ENCODE data around the gene PRKCE.

The PRKCE gene

DNA sequence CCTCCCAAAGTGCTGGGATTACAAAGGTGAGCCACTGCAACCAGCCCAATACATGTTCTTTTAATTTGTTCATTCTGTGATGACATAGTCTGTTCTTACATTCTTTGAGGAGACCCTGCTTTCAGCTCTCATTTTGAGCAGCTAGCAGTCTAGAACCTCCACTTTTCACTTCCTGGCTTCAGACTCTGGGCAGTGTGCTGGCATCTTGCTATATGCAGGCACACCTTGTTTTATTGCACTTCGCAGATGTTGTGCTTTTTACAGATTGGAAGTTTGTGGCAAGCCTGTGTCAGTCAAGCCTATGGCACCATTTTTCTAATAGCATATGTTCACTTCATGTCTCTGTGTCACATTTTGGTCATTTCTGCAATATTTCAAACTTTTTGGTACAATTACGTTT, 72.4 kb downstream of the PRKCE start:
- no peak for DNase-seq (ENCODE audit: low read depth in 1 of 2, low spot score in 1 of 2)

DNA sequence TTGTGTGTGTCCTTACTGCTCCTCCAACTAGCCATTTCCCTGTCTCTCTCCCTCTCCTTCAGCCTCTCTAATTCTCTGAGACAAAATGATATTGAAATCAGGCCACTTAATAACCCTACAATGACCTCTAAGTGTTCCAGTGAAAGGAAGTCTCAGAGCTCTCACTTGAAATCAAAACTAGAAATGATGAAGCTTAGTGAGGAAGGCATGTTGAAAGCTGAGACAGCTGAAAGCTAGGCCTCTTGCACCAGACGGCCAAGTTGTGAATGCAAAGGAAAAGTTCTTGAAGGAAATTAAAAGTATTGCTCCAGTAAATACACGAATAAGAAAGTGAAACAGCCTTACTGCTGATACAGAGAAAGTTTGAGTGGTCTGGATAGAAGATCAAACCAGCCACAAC, 72.9 kb downstream of the PRKCE start:
- DNase-seq (ENCODE audit: low read depth in 1 of 2, low spot score in 1 of 2): no peak

DNA sequence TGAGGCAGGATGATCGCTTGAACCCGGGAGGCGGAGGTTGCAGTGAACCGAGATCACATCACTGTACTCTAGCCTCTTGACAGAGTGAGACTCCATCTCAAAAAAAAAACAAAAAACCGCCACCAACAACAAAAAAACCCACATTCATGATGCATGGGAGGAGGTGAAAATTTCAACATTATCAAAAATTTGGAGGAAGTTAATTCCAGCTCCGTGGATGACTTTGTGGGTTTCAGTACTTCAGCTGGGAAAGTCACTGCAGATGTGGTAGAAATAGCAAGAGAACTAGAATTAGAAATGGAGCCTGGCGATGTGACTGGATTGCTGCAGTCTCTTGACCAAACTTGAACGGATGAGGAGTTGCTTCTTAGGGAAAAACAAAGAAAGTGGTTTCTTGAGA, 74.3 kb downstream of the PRKCE start:
- DNase-seq (ENCODE audit: low read depth in 1 of 2, low spot score in 1 of 2): no peak

DNA sequence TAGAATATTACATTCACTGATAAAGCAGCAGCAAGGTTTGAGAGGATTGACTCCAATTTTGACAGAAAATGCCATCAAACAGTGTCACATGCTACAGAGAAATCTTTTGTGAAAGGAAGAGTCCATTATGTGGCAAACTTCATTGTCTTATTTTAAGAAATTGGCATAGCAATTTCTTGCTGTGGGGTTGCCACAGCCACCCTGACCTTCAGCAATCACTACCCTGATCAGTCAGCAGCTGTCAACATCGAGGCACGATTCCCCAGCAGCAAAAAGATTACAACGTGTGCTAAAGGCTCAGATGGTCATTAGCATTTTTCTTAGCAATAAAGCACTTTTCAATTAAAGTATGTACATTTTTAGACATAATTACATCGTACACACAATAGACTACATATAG, 74.7 kb downstream of the PRKCE start:
- no peak for DNase-seq (ENCODE audit: low read depth in 1 of 2, low spot score in 1 of 2)

DNA sequence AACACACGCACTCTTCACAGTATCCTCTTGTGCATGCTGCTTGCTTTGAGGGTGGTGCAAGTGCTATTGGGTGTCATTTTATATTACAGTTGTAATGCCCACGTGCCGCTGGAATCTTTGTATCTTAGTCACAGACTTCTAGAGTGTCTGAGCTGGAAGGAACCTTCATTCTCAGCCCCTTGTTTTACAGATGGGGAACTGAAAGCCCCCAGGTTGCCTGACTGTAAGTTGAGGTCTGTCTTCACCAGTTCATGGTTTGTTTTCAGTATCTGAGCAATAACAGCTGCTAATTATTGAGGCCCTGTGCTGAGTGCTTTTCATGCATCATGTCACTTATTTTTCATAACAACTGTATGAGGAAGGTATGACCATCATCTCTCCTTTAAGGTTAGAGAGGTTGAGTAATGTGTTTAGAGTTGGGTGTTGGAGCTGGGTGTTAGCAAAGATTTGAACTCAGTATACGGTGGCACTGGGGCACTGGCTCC, 77.0 kb downstream of the PRKCE start:
- DNase-seq (ENCODE audit: low read depth in 1 of 2, low spot score in 1 of 2): no peak

DNA sequence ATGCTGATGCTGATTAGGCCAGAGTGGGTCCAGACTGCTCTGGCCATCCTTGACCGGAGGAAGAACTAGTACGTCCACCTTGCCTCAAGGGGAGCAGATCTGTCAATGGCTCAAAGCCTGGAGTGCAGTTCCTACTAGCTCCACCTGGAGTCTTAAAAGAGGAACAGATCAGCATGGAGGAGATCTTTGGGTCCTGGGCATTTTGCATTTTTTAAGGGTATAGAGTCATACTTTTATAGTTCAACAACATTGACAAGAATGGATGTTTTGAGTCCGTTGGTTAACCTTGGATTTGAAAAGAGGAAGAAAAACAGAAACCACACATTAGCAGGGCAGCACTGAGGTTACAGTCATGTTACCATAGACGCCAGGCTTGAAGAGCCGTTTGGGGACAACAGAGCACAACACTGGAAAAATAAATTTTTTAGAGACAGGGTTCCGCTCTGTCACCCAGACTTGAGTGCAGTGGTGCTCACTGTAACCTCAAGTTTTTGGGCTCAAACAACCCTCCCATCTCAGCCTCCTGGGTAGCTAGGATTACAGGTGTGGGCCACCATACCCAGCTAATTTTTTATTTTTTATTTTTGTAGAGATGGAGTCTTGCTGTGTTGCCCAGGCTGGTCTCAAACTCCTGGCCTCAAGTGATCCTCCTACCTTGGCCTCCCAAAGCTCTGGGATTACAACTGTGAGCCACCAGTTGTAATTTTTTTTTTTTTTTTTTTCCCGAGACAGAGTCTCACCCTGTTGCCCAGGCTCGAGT, 78.5 kb downstream of the PRKCE start:
- no peak for DNase-seq (ENCODE audit: low read depth in 1 of 2, low spot score in 1 of 2)

DNA sequence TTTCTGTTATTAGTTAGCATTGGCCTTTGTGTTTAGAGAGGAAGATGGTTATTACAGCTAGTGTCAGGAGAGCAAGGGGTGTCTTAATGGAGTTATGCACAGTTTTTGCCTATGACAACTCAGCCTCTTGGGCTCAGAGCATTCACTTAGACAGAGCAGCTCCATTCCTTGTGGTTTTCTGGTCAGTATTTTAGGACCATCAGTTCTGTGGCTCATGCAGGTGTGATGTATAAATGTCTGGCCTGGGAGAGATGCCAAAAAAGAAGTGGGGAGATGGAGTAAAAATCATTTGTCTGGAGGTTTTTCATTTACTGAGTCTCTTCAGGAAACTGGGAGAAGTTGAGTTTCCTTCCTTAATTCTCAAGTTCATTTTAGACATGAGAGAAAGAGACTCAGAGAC, 79.7 kb downstream of the PRKCE start:
- DNase-seq (ENCODE audit: low read depth in 1 of 2, low spot score in 1 of 2): no peak

DNA sequence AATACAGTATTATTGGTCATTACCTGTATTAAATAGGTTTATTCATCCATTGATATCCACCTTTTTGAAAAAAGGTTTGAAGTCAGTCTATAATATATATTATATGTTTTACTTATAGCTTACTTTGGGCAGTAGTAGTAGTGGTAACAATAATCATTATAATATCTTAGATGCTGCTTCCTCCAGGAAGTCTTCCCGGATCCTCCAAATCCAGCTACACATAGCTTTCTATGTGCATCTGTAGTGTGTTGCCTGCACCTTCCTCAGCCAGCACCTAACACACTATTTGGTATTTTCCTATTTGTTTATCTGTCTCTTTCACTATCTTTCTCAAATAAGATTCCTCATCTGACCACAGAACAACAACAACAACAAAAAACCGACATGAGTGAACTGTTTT, 81.0 kb downstream of the PRKCE start:
- no peak for DNase-seq (ENCODE audit: low read depth in 1 of 2, low spot score in 1 of 2)

DNA sequence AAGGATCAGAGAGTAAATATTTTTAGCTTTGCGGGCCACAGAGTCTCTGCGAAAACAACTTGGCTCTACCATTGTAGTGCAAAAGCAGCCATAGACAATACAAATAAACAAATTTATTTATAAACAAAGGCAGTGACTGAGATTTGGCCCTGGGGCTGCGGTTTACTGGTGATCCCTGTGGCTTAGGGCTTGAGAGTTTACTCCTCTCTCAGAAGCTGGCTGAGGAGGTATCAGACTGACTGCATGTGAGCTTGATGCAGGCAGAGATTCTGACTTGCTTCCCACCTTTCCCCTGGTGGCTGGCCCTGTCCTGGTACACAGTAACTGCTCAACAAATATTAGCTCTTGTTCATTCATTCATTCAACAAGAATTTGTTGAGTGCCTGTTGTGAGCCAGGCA, 81.5 kb downstream of the PRKCE start:
- no peak for DNase-seq (ENCODE audit: low read depth in 1 of 2, low spot score in 1 of 2)

DNA sequence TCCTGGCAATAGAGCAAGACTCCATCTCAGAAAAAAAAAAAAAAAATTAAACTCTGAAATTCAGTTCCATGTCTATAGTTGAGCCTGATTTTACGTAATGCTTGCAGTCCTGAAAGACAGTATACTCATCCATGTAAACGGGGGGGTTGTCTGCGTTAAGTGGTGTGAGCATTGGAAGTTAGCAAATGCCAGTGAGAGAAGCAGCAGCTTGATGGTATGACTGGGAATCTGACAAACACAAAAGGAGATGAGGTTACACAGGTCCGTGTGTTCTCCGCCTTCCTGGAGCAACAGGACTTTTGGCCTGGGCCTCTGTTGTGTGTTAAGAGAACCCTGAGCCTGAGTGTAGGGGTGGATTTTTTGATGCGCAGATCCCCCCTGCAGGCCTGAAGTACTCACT, 82.9 kb downstream of the PRKCE start:
- DNase-seq (ENCODE audit: low read depth in 1 of 2, low spot score in 1 of 2): no peak

DNA sequence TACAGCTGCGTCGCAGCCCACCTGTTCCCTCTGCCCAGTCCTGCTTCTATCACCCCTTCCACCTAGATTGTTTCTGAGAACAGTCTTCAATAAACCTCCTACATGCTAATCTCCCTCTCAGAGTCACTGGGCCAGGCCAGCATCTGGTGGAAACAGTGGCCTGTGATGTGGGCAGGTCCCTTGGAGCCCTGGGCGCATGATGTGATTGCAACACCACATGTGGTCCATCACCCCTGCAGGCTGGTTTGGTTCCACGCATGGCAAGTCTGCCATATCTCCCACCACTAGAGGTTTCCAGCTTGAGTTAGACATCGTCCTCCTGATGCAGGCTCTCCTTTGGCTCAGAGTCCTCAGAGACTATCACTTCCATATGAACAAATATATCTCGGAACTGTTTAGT, 83.5 kb downstream of the PRKCE start:
- no peak for DNase-seq (ENCODE audit: low read depth in 1 of 2, low spot score in 1 of 2)

DNA sequence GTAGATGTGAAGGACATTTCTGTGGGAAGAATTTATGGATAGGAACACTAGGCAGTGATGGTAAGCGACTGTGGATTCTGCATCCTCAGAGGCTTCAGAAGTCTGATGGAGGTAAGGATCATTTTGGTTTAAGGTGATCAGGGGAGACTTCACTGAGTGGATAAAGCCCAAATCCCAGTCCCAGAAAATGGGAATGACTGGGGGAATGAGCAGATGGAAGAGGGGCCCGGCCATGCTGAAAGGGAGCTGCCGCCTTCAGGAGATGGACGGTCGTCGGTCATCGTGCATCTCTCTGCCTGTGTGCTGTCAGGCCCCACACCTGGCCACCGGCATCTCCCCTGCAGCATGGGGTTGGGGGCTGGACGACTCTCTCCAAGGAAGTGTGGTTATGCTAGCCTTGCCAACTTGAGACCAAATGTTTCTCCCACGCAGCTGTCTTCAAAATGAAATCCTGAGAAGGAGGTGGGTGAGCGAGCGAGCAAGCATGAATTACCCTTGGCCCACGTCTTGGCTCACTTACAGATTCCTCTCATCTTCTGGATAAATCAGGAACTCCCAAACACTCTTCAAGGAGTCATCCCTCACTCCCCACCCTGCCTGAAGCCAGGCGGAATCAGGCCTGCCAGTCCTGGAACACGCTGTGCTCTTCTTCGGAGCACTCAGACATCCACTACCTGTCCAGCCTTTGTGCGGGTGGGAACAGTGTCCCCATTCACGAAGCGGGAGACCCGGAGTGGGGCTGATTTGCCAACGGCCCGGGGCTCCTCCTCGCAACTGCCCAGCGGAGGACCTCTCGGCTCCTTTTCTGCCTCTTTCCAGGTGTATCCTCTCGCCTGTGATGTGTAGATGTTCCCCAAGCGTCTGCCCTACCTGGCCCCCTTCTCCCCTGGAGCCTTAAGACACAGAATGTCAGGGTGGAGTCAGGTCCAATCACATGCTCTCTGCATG, 85.6 kb downstream of the PRKCE start:
- DNase-seq (ENCODE audit: low read depth in 1 of 2, low spot score in 1 of 2): no peak

DNA sequence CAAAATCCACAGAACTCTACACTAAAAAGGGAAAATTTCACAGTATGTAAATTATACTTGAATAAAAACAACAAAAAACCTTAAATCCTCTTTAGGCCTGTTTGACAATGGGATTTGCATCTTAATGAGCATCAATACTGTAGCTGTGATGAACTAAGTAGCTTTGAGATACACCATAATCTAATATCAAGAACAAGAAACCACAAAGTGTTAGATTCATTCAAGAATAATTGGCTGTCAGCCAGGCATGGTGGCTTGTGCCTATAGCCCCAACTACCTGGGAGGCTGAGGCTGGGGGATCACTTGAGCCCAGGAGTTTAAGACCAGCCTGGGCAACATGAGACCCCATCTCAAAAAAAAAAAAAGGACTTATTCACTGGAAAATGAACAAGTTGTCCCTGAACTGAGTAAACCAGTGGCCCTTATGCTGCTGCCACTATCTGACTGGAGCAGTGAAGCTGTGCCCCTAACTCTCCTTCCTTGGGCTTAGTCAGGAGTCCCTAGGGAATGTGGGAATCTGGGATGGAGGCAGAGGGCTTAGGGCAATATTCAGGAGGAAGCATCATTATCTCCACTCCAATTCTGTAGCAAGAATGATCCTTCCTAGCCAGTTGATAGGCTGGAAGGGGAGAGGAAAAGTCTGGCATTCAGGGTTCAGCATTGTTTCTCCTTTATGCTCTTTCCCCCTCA, 88.5 kb downstream of the PRKCE start:
- DNase-seq (ENCODE audit: low read depth in 1 of 2, low spot score in 1 of 2): no peak

DNA sequence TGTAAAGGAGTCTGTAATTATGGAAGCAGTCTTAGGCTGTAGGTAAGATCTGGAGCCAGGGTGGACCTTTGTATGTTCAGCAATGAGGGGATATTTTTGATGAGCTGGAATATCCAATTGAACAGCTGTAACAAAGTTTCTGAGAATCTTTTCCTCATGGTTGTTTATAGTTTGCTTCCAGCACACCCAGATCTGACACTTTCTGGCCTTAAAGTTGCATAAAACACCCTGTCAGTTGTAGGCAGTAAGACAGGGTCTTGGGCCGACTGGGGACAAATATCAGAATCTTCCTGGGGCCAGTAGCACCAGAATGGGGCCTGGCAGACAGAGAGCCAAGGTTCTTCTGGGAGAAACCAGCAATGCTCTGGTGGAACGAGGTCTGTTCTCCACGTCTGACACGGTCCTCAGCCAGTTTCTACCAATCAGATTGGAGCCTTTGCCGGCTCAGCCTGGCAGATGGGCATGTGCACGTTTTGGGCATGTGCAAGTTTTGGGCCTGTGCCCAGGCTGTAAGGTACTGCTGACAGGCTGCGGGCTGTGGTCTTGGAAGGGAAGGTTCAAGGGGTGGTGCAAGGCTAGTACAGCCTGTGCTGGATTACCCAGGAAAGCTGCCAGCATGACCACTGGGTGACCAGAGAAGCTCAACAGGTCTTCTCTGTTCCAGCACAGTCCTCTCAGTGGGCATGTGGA, 89.8 kb downstream of the PRKCE start:
- no peak for DNase-seq (ENCODE audit: low read depth in 1 of 2, low spot score in 1 of 2)

DNA sequence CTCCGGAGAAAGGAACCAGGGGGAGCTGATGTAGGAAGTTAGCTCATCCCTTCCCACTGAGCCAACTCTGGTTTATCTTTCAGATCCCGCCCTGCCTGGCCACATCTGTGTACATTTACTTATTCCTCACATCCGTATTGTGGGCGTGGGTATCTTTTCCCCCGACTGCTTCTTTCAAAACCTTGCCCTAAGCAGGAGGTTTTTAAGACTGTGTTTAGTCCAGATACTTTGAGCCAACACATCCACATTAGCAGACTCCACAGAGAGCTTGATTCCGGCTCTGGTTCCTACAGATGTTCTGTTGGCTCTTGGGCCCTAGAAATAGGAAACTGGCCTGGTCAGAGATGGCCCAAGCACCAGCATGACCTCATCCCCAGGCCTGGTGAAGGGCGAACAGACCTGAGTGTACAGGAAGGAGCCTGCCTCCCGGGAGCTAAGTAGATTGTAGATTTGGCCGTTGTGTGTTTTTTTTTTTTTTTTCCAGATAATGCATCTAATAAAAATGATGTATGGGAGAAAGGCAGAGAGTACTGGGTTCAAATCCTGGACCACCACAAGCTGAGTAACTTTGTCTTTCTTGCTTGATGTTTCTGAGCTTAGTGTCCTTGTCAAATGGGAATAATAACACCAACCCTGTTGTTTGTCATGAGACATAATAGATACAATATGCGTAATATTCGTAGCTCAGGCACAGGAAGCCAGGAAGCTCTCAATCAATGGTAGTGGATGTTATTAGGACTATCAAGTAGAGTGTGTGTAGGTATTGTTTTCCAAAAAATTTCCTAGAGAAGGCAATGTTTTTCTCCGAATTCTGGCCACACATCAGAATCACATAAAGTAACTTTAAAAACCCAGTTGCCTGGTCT, 92.3 kb downstream of the PRKCE start:
- DNase-seq (ENCODE audit: low read depth in 1 of 2, low spot score in 1 of 2): no peak

DNA sequence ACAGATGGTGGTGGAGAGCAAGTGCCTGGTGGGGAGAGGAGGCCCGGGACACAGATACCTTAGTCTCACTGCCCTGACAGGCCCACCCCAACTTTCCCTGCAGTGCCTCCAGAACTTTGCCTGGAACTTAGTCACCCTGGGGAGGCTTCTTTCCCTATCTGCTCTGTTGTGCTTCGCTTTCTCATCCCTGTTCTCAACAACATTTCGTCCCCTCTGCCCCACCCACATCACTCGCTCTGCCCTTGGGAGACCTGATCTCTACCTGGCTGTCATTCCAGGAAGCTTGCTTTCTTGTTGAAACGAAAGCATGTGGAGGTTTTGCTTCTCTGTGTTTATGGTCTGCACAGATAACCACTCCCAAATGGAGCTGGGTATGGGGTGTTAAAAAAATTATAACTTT, 93.8 kb downstream of the PRKCE start:
- no peak for DNase-seq (ENCODE audit: low read depth in 1 of 2, low spot score in 1 of 2)

DNA sequence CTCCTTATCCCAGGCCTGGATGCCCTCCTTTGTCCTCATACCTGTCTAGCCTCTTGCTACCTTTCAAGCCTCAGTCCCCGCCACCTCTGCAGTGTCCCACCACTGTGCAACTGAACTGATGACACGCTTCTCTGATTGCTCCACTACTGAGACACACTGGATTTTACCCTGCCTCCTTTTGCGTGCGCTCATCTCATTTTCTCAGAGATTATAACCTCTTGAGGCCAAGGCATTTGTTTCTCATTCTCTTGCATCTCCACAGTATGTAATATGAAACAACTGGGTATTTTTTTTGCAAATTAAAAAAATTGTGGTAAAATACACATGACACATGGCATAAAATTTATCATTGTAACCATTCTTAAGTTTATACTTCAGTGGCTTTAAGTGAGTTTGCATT, 95.4 kb downstream of the PRKCE start:
- no peak for DNase-seq (ENCODE audit: low read depth in 1 of 2, low spot score in 1 of 2)

DNA sequence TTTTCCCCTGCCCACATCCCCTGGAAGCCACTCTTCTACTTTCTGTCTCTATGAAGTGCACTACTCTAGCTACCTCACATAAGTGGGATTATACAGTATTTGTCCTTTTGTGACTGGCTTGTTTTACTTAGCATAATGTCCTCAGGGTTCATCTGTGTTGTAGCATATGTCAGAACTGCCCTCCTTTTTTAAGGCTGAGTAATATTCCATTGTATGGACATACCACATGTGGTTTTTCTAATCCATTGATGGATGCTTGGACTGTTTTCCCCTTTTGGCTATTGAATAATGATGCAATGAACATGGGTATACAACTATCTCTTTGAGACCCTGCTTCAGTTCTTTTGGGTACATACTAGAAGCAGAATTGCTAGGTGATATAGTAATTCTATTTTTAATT, 95.9 kb downstream of the PRKCE start:
- DNase-seq (ENCODE audit: low read depth in 1 of 2, low spot score in 1 of 2): no peak

DNA sequence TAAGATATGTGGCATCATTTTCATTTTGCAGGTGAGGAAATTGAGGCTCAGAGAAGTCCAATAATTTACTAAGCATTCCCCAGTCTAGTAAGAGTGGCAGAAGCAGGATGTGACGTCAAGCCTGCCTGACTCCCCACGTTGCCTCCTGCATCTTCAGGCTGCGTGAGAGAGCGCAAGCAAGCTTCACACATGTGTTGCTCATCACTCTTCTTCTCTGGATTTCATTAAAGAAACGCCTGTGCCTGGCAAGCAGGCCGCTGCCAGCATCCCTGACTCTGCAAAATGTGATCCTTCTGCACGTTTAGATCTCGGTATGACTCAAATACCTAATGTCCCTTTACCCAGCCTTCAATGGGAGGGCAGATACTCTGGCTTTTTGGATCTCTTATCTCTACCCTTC, 96.8 kb downstream of the PRKCE start:
- DNase-seq (ENCODE audit: low read depth in 1 of 2, low spot score in 1 of 2): no peak

DNA sequence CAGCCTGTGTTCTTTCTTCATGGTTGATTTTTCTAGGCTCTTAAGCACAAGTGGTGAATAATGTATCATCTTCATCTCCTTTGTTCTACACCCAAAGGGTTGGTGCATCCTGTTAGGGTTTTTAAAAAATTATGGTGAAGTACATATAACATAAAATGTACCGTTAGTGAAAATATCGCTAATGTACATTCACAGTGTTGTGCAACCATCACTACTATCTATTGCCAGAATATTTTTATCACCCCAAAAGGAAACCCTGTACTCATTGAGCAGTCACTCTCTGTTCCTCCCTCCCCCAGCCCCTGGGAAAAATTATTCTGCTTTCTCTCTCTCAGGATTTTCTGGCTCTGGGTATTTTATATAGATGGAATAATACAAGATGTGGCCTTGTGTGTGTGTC, 98.5 kb downstream of the PRKCE start:
- no peak for DNase-seq (ENCODE audit: low read depth in 1 of 2, low spot score in 1 of 2)

Data from activated T-helper 1 cell treated with anti-CD3 and anti-CD28 coated beads, Interleukin-2, amount 50 U/mL, for 16 hours (primary cell).